CD4-positive, alpha-beta memory T cell (primary cell): ENCODE measurements around the gene HSP90AA1. TPM values are rescaled to one million over a fixed set of nuclear protein-coding genes. Genes with fewer than 3 reads are reported as not detected.

Experiments
- CTCF ChIA-PET: fragments of 350-600 bp; sonication (Branson Sonifier 250); formaldehyde crosslinking; loops from one replicate; lab custom pipeline; 2021; ENCODE audit warnings: inconsistent platforms; ENCODE audit not compliant: partially characterized antibody; lab: Charles Lee
- POLR2A ChIA-PET: fragments of 350-600 bp; sonication (Branson Sonifier 250); formaldehyde crosslinking; loops from one replicate; lab custom pipeline; 2021; ENCODE audit not compliant: partially characterized antibody; lab: Charles Lee
- DNase-seq, 5 donors: peaks; one replicate each; pipeline versions ENCODE4 v3.0.0 to v3.0.0-alpha.2; 2020 to 2022; ENCODE audit warnings: mixed read lengths in 1 of 5
- H3K27ac ChIP-seq: one replicate; pipeline ENCODE4 v1.7.0; 2013; ENCODE audit warnings: low read depth, low read length
- H3K27me3 ChIP-seq: 2 replicates; pipeline ENCODE4 v1.7.0; 2013; ENCODE audit warnings: mild to moderate bottlenecking, low read length, moderate library complexity; ENCODE audit not compliant: insufficient read depth
- H3K36me3 ChIP-seq: 2 replicates; pipeline ENCODE4 v1.7.0; 2013; ENCODE audit warnings: mild to moderate bottlenecking, low read length, moderate library complexity; ENCODE audit not compliant: insufficient read depth
- H3K4me1 ChIP-seq: 2 replicates; pipeline ENCODE4 v1.7.0; 2013; ENCODE audit warnings: mild to moderate bottlenecking, low read length, moderate library complexity; ENCODE audit not compliant: insufficient read depth
- H3K4me3 ChIP-seq, 2 donors: one replicate each; pipeline ENCODE4 v1.7.0; 2013; ENCODE audit warnings: low read length in 2 of 2, mild to moderate bottlenecking in 1 of 2
- H3K9me3 ChIP-seq, 2 donors: one replicate each; pipeline ENCODE4 v1.7.0; 2013; ENCODE audit warnings: low read length in 2 of 2, control low read depth in 1 of 2; ENCODE audit not compliant: control insufficient read depth in 1 of 2
- H3K27ac Mint-ChIP-seq, 7 donors: one replicate each; pipeline ENCODE4 v1.8.0; 2020 to 2021; ENCODE audit warnings: mixed read lengths in 7 of 7, mild to moderate bottlenecking in 6 of 7, inconsistent platforms in 3 of 7, moderate library complexity in 3 of 7
- H3K27me3 Mint-ChIP-seq, 2 donors: one replicate each; pipeline ENCODE4 v1.8.0; 2020 to 2021; ENCODE audit warnings: mixed read lengths in 2 of 2
- H3K36me3 Mint-ChIP-seq, 2 donors: one replicate each; pipeline ENCODE4 v1.8.0; 2020 to 2021; ENCODE audit warnings: mixed read lengths in 2 of 2, inconsistent platforms in 1 of 2, mild to moderate bottlenecking in 1 of 2
- H3K4me1 Mint-ChIP-seq, 4 donors: one replicate each; pipeline ENCODE4 v1.8.0; 2020 to 2021; ENCODE audit warnings: mixed read lengths in 4 of 4, mild to moderate bottlenecking in 1 of 4
- H3K4me3 Mint-ChIP-seq, 8 donors: one replicate each; pipeline ENCODE4 v1.8.0; 2020 to 2021; ENCODE audit warnings: mixed read lengths in 8 of 8, mild to moderate bottlenecking in 7 of 8, moderate library complexity in 6 of 8, inconsistent platforms in 3 of 8
- H3K9me3 Mint-ChIP-seq, 8 donors: one replicate each; pipeline ENCODE4 v1.8.0; 2020 to 2021; ENCODE audit warnings: mixed read lengths in 8 of 8, mild to moderate bottlenecking in 5 of 8, inconsistent platforms in 3 of 8, moderate library complexity in 1 of 8
- intact Hi-C: fragments of 100-400 bp; cut with micrococcal nuclease; formaldehyde crosslinking; loops from one replicate; pipeline ENCODE4 v1.15.1; 2023
- polyA plus RNA-seq, 2 donors: library from polyadenylated mRNA; unstranded; fragments of 300-500 nt; fragmentation: Illumina TruSeq; gene quantifications; one replicate each; pipeline ENCODE4 v1.2.3, GENCODE V29; 2021
- total RNA-seq, 2 experiments: library from RNA; stranded (reverse); gene quantifications; one replicate each; pipeline ENCODE4 v1.2.3, GENCODE V29; 2021

Gene HSP90AA1
- total and polyA plus RNA-seq, 4 experiments from 2014 or later = 191 to 515 (median 286) TPM

DNA sequence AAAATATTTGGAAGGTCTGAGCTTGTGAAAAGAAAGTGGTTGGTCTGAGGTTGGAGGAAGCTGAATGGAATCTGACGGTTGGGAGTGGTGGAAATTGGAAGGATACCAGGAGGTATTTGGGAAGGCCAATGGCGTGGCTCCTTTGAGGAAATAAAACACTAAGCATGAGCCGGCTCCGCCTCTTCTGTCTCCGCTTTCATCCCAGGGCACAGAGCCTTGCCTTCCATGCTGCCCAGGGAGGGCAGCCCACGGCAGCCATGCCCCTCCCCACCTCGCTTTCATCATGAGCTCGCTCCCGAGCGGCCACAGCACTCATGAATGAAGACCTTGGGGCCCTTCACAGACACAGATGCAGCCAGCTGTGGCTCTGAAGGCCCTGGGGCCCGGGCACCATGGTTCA is 36.2 kb downstream of the HSP90AA1 start:
- Histone ChIP-seq H3K9me3 (no peaks in the 10 kb centered on the region), H3K4me1 (no peaks in the 10 kb centered on the region), H3K4me3 (no peak overlapping the region), H3K36me3 (peaks cover 38% of the 10 kb centered on the region), H3K27ac (no peak overlapping the region), H3K27me3 (no peaks in the 10 kb centered on the region)
- ChIA-PET POLR2A (no interaction called here), CTCF (interaction anchor here (3.4 kb wide), 1 partner anchor 46 kb away, joined by 14 read pairs; no protein-coding TSS in a partner anchor)
- intact Hi-C loops = loop anchor here (5.0 kb wide), 1 partner anchor 37 kb away; the partner anchor contains the start of gene HSP90AA1
- no peak overlapping the region for H3K4me3 Mint-ChIP-seq
- no peak overlapping the region for H3K27ac Mint-ChIP-seq
- no peaks in the 10 kb centered on the region for H3K4me1 Mint-ChIP-seq
- peaks cover 42 to 52% of the 10 kb centered on the region in 2 donors for H3K36me3 Mint-ChIP-seq
- no peaks in the 10 kb centered on the region for H3K27me3 Mint-ChIP-seq
- DNase-seq = no peak
- no peaks in the 10 kb centered on the region for H3K9me3 Mint-ChIP-seq

DNA sequence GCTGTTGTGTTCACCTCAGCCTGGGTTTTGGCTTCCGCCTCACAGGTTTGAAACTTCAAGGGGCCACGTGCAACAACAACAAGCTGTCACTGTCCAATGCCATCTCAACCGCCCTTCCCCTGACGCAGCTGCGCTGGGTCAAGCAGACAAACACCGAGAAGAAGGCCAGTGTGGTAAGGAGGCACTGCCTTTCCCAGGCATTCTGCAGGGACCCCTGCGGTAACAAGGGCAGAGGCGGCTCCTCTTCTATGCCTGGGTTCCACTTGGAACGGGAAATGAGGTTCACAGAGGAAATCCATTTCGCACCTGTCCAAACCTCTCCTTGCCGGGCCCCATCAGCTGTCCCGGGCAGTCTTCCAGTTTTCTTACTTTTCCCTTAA is 36.8 kb downstream of the HSP90AA1 start:
- no peak overlapping the region for H3K4me3 ChIP-seq
- Mint-ChIP-seq H3K9me3 (no peaks in the 10 kb centered on the region), H3K36me3 (peaks cover 39 to 52% of the 10 kb centered on the region in 2 donors), H3K4me3 (no peak overlapping the region), H3K4me1 (no peaks in the 10 kb centered on the region), H3K27ac (no peak overlapping the region), H3K27me3 (no peaks in the 10 kb centered on the region)
- no peaks in the 10 kb centered on the region for H3K4me1 ChIP-seq
- H3K27me3 ChIP-seq = no peaks in the 10 kb centered on the region
- no peaks in the 10 kb centered on the region for H3K9me3 ChIP-seq
- H3K36me3 ChIP-seq = peaks cover 38% of the 10 kb centered on the region
- no peak for DNase-seq
- ChIA-PET CTCF (interaction anchor here (3.4 kb wide), 1 partner anchor 47 kb away, joined by 14 read pairs; no protein-coding TSS in a partner anchor), POLR2A (interaction anchor here (0.8 kb wide), 1 partner anchor 27 kb away, joined by 3 read pairs; no protein-coding TSS in a partner anchor)
- intact Hi-C loops = loop anchor here (5.0 kb wide), 1 partner anchor 37 kb away; the partner anchor contains the start of gene HSP90AA1
- H3K27ac ChIP-seq = no peak overlapping the region

DNA sequence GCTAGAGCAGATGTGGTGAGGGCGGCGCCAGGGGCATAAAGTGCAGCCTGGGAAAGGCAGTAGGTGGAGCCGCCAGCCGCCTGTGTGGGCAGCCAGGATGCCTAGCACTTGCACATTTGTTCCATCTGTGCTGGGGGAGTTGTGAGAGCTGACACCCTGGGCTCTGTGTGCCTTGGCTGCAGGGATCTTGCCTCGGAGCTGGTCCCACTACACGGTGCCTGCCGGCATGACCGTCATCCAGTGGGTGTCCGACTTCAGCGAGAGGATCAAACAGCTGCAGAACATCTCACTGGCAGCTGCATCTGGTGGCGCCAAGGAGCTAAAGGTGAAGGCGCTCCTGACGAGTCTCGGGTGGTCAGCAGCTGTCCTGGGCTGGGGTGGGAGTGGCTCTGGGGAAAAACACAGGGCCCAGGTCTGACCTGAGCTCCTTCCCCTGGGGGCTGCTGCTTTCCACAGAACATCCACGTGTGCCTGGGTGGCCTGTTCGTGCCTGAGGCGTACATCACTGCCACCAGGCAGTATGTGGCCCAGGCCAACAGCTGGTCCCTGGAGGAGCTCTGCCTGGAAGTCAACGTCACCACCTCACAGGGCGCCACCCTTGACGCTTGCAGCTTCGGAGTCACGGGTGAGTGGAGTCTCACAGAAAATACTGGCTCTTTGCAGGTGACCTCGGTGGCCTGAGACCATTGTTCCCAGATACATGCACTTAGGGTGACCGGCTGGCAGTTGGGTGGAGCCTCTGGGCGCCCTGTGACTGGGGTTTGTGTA is 37.4 kb downstream of the HSP90AA1 start:
- ChIA-PET CTCF (interaction anchor here (1.4 to 3.4 kb wide), 3 partner anchors 13 to 50 kb away, joined by 3 to 14 read pairs (median 5); no protein-coding TSS in a partner anchor), POLR2A (interaction anchor here (0.8 kb wide), 1 partner anchor 28 kb away, joined by 3 read pairs; no protein-coding TSS in a partner anchor)
- no peaks in the 10 kb centered on the region for H3K27me3 ChIP-seq
- no peak overlapping the region for H3K4me3 Mint-ChIP-seq
- no peaks in the 10 kb centered on the region for H3K9me3 ChIP-seq
- H3K4me1 ChIP-seq = no peaks in the 10 kb centered on the region
- H3K36me3 ChIP-seq = peaks cover 44% of the 10 kb centered on the region
- no peak overlapping the region for H3K4me3 ChIP-seq
- no peak for DNase-seq
- no peak overlapping the region for H3K27ac Mint-ChIP-seq
- no peaks in the 10 kb centered on the region for H3K27me3 Mint-ChIP-seq
- H3K4me1 Mint-ChIP-seq = no peaks in the 10 kb centered on the region
- no peaks in the 10 kb centered on the region for H3K9me3 Mint-ChIP-seq
- intact Hi-C loops = loop anchor here (5.0 kb wide), 1 partner anchor 38 kb away; the partner anchor contains the start of gene HSP90AA1
- H3K36me3 Mint-ChIP-seq = peaks cover 45 to 55% of the 10 kb centered on the region in 2 donors
- H3K27ac ChIP-seq = no peak overlapping the region

DNA sequence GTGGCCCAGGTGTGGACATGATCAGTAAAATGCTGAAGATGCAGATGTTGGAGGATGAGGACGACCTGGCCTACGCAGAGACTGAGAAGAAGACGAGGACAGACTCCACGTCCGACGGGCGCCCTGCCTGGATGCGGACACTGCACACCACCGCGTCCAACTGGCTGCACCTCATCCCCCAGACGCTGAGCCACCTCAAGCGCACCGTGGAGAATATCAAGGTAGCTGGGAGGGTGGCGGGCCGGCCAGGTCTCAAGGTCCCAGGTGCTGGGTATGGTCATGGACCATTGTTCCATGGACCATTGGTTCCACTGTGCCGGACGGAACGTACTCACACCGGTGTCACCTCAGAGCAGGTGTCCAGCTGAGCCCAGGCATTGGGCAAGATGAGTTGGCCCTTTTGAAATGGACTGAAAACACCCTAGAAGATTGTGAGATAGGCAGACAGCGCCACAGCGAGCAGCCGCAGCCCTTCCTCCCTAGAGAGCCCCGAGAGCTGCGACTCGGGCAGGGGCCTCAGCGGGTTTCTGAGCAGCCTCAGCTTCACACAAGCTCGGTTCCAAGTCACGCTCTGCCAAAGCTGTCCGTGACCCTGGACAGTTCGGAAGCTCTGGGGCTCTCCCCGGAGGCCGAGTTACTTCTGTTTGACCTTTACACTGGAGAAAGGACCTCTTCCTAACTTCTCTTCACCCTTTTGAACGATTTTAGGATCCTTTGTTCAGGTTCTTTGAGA is 38.9 kb downstream of the HSP90AA1 start:
- H3K27ac ChIP-seq = no peak overlapping the region
- H3K4me3 Mint-ChIP-seq = no peak overlapping the region
- H3K27ac Mint-ChIP-seq = peak overlapping the region in 1 of 7 donors; percentile 41
- intact Hi-C loops = no loop called here
- ChIA-PET POLR2A (interaction anchor here (1.4 kb wide), 1 partner anchor 9 kb away, joined by 3 read pairs; no protein-coding TSS in a partner anchor), CTCF (interaction anchor here (1.4 to 3.4 kb wide), 3 partner anchors 15 to 51 kb away, joined by 3 to 14 read pairs (median 5); no protein-coding TSS in a partner anchor)
- peaks cover 57 to 68% of the 10 kb centered on the region in 2 donors for H3K36me3 Mint-ChIP-seq
- no peak for DNase-seq
- no peaks in the 10 kb centered on the region for H3K9me3 ChIP-seq
- no peaks in the 10 kb centered on the region for H3K27me3 Mint-ChIP-seq
- H3K4me3 ChIP-seq = no peak overlapping the region
- peaks cover 58% of the 10 kb centered on the region for H3K36me3 ChIP-seq
- no peaks in the 10 kb centered on the region for H3K4me1 Mint-ChIP-seq
- H3K4me1 ChIP-seq = no peaks in the 10 kb centered on the region
- no peaks in the 10 kb centered on the region for H3K9me3 Mint-ChIP-seq
- H3K27me3 ChIP-seq = no peaks in the 10 kb centered on the region

DNA sequence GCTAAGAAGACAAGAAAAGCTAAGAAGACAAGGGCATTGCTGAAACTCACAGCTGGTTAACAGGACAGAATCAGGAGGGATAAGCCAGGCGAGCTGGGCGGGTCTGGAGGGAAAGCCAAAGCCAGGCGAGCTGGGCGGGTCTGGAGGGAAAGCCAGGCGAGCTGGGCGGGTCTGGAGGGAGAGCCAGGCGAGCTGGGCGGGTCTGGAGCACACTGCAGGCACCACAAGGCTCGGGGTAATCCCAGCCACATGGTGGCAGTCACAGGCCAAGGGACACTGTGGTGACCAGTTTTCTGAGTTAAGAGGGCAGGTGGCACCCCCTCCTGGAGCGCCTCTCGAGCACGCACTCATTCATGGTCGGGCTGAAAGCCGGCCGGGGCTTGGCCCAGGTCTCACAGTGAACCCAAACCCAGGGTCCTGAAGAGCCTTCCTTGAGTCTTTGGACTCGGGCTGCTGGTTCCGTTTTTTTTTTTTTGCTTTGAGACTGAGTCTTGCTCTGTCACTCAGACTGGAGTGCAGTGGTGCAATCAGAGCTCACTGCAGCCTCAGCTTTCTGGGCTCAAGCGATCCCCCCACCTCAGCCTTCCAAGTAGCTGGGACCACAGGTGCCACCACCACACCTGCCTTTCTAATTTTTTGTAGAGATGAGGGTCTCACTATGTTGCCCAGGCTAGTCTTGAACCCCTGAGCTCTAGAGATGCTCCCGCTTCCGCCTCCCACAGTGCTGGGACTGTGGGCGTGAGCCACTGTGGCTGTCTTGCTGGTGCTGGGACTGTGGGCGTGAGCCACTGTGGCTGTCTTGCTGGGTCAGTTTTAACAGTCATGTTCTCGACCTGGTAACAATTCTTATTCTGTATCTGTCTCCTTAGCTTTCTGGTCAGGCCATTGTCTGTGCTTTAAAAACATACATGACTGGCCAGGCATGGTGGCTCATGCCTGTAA is 40.2 kb downstream of the HSP90AA1 start:
- H3K27me3 Mint-ChIP-seq = no peaks in the 10 kb centered on the region
- CTCF ChIA-PET = interaction anchor here (1.0 to 1.2 kb wide), 4 partner anchors 50 to 85 kb away, joined by 3 to 4 read pairs (median 4); no protein-coding TSS in a partner anchor
- peak in 3 of 5 donors; percentile 7 to 15 (median 9) for DNase-seq
- no peaks in the 10 kb centered on the region for H3K9me3 ChIP-seq
- POLR2A ChIA-PET = no interaction called here
- intact Hi-C loops = no loop called here
- no peak overlapping the region for H3K4me3 ChIP-seq
- no peaks in the 10 kb centered on the region for H3K9me3 Mint-ChIP-seq
- H3K36me3 ChIP-seq = peaks cover 70% of the 10 kb centered on the region
- H3K27ac ChIP-seq = no peak overlapping the region
- peaks cover 58 to 75% of the 10 kb centered on the region in 2 donors for H3K36me3 Mint-ChIP-seq
- no peaks in the 10 kb centered on the region for H3K4me1 ChIP-seq
- H3K4me1 Mint-ChIP-seq = no peaks in the 10 kb centered on the region
- H3K27me3 ChIP-seq = no peaks in the 10 kb centered on the region
- H3K27ac Mint-ChIP-seq = peak overlapping the region in 1 of 7 donors; percentile 29
- no peak overlapping the region for H3K4me3 Mint-ChIP-seq

DNA sequence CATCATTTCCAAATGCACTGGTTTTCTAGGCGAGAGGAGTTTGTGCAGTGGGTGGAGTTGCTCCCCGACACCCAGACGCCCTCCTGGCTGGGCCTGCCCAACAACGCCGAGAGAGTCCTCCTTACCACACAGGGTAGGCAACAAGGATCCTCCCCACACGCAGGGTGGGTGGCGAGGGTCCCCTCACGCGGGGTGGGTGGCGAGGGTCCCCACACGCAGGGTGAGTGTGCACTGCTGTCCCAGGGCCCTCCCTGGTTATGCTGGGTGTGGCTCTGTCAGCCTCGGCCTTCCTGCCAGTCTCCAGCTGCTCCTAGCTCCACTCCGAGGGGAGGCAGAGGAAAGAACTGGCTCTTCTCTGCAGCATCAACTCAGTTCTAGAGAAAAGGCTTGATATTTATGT is 42.3 kb downstream of the HSP90AA1 start:
- H3K4me3 Mint-ChIP-seq = no peak overlapping the region
- peak overlapping the region in 1 of 7 donors; percentile 24 for H3K27ac Mint-ChIP-seq
- ChIA-PET CTCF (interaction anchor here (1.7 kb wide), 1 partner anchor 52 kb away, joined by 5 read pairs; no protein-coding TSS in a partner anchor), POLR2A (no interaction called here)
- H3K27ac ChIP-seq = no peak overlapping the region
- H3K9me3 ChIP-seq = no peaks in the 10 kb centered on the region
- no peaks in the 10 kb centered on the region for H3K4me1 ChIP-seq
- no peaks in the 10 kb centered on the region for H3K27me3 Mint-ChIP-seq
- no peak overlapping the region for H3K4me3 ChIP-seq
- no peak for DNase-seq
- peaks cover 55 to 78% of the 10 kb centered on the region in 2 donors for H3K36me3 Mint-ChIP-seq
- no peaks in the 10 kb centered on the region for H3K27me3 ChIP-seq
- peaks cover 75% of the 10 kb centered on the region for H3K36me3 ChIP-seq
- no peaks in the 10 kb centered on the region for H3K9me3 Mint-ChIP-seq
- H3K4me1 Mint-ChIP-seq = no peaks in the 10 kb centered on the region
- intact Hi-C loops = no loop called here
